Activated T-cell treated with anti-CD3 and anti-CD28 coated beads, Interleukin-2, amount 50 U/mL, for 72 hours (primary cell): Measurements from ENCODE around the gene UBIAD1. TPM values are rescaled to one million over a fixed set of nuclear protein-coding genes. Genes with fewer than 3 reads are reported as not detected.
"Not testable (repeated sequence)": the region's sequence is repeated elsewhere in the genome, so short reads cannot be mapped to it uniquely, and the experiment has no call there.

Source experiments
- ATAC-seq, 2 donors: fragments of 150-1000 bp; cut with Tn5 transposase; replicated peaks in 1 of 2; 2 replicates each; pipeline ENCODE4 v1.10.0; 2021; ENCODE audit warnings: moderate library complexity in 2 of 2, mild to moderate bottlenecking in 1 of 2
- DNase-seq, 2 donors: peaks; one replicate each; pipeline ENCODE4 v3.0.0; 2021 to 2022; ENCODE audit warnings: mixed read lengths in 1 of 2
- H3K27ac Mint-ChIP-seq: one replicate; pipeline ENCODE4 v1.8.0; 2022; ENCODE audit warnings: mild to moderate bottlenecking, moderate library complexity, mixed read lengths
- H3K27me3 Mint-ChIP-seq: one replicate; pipeline ENCODE4 v1.8.0; 2022; ENCODE audit warnings: low read depth, mixed read lengths
- H3K36me3 Mint-ChIP-seq, 2 donors: one replicate each; pipeline ENCODE4 v1.8.0; 2022; ENCODE audit warnings: mixed read lengths in 2 of 2, mild to moderate bottlenecking in 1 of 2; ENCODE audit not compliant: insufficient read depth in 2 of 2
- H3K4me1 Mint-ChIP-seq: one replicate; pipeline ENCODE4 v1.8.0; 2022; ENCODE audit warnings: low read depth, mixed read lengths
- H3K4me3 Mint-ChIP-seq, 2 donors: one replicate each; pipeline ENCODE4 v1.8.0; 2022; ENCODE audit warnings: mild to moderate bottlenecking in 2 of 2, mixed read lengths in 2 of 2, moderate library complexity in 2 of 2
- H3K9me3 Mint-ChIP-seq, 2 donors: one replicate each; pipeline ENCODE4 v1.8.0; 2022; ENCODE audit warnings: mixed read lengths in 2 of 2
- total RNA-seq, 2 donors: library from RNA; stranded (reverse); gene quantifications; one replicate each; pipeline ENCODE4 v1.2.3, GENCODE V29; 2022

The UBIAD1 gene
- total RNA-seq, 2 donors from 2014 or later = 28.5 to 32.9 TPM

DNA sequence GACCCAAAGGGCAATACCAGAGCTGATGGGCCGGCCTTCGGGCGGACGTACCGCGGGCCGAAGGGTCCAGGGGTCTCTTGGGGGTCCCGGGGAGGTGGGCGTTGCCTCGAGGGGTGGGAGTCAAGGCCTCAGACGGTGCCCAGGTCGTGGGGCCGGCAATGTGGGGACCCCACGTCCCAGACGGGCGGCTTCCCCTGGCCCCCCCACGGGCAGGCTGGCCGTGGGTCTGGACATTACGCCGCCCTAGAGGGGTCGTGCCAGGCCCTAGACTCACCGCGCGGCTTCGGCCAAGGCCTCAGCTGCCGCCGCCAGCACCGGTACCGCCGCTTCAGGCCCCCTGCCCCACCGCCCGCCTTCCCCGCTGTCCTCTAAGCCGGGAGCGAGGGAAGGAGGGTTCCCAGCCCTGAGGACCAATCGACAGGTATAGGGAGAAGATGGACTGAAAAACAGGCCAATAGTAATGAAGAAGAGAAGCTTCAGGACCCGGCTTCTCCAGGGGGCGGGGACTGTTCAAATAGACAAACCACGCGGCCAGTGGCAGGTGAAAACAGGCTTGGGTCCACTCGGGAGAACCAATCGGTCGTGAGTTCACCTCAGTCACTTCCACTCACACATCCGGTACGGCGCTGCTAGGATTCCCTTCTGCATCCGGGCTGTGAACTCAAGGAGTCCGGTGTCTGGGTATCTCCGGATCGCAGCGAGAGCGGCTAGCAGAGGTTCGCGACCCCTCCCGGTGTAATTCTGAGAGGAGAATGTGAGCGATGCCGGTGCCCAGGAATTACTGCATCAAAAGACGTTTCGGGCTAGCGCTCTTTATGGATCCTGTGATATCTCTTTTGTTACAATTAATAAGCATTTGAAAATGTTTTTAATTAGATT lies 10.6 kb upstream of the UBIAD1 start, which contains the start of gene MTOR:
Gene MTOR, minus strand, starts transcription at position 381 of the 879 bp plus-strand sequence. CDS start 3,142 bp downstream, outside the sequence.
- H3K4me1 Mint-ChIP-seq = peaks cover 16% of the 10 kb centered on the region
- H3K36me3 Mint-ChIP-seq = peaks cover 1 to 2% of the 10 kb centered on the region in 2 donors
- peak; percentile 95 to 98 for DNase-seq
- H3K27me3 Mint-ChIP-seq = no peaks in the 10 kb centered on the region
- peak; percentile 98 for ATAC-seq
- H3K9me3 Mint-ChIP-seq = no peaks in the 10 kb centered on the region
- H3K27ac Mint-ChIP-seq = peak within 1 kb of the TSS; percentile 97
- peak within 1 kb of the TSS; percentile 91 to 97 for H3K4me3 Mint-ChIP-seq

DNA sequence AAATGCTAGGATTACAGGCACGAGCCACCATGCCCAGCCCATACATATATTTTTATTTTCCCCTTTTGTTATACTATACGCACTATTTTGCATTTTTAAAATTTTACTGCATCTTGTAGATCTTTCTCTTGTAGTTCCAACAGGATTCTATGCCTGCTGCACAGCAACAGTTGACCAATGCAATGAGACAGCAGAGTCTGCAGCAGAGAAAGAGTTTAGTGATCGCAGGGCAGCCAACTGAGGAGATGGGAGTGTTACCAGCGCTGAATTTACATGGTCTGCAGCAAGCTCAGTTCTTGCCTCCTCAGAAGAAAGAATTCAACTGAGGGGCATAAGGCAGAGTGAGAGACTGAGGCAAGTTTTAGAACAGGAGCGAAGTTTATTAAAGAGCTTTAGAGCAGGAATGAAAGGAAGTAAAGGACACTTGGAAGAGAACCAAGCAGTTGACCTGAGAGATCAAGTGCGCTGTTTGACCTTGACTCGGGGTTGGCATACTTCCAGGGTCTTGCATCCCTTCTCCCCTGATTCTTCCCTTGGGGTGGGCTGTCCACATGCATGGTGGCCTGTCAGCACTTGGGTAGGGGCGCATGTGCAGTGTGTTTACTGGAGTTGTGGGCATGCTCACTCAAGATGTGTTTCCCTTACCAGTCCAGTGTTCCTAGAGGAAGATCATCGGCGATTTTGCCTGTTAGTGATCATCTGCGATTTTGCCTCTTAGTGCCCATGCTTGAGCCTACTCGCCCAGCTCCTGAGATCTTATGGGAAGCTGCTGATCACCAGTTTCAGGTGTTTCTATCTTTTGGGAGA lies 6.5 kb upstream of the UBIAD1 start:
- ATAC-seq = no peak
- DNase-seq = no peak
- H3K4me3 Mint-ChIP-seq = no peak overlapping the region
- H3K4me1 Mint-ChIP-seq = peaks cover 4% of the 10 kb centered on the region
- no peaks in the 10 kb centered on the region for H3K9me3 Mint-ChIP-seq
- H3K27ac Mint-ChIP-seq = no peak overlapping the region
- no peaks in the 10 kb centered on the region for H3K27me3 Mint-ChIP-seq
- H3K36me3 Mint-ChIP-seq = peaks cover 1 to 2% of the 10 kb centered on the region in 2 donors

DNA sequence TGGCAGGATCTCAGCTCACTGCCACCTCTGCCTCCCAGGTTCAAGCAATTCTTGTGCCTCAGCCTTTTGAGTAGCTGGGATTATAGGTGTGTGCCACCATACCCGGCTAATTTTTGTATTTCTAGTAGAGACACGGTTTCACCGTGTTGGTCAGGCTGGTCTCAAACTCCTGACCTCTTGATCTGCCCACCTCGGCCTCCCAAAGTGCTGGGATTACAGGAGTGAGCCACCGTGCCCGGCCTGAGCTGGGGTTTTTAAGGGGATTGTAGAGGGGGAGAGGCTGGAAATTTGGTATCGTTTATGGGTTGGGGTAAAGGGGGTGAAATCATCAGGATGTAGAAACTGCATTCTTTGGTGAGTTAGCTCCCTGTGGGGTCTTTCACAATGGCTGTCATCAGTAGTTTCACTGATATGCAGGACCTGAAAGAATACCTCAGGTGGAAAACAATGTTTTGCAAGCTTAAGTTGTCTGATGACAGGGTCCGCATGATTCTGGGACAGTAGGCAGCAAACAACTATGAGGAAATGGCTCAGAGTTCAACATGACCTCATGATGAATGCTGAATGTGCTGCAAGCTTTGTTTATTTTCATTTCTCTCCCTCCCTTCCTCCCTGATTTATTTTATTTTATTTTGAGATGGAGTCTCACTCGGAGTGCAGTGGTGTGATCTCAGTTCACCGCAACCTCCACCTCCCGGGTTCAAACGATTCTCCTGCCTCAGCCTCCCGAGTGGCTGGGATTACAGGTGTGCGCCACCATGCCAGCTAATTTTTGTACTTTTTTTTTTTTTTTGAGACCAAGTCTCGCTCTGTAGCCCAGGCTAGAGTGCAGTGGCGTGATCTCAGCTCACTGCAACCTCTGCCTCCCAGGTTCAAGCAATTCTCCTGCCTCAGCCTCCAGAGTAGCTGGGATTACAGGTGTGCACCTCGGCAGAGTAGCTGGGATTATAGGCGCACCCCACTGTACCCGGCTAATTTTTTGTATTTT lies 5.4 kb upstream of the UBIAD1 start:
- DNase-seq, H3K4me3 Mint-ChIP-seq, H3K4me1 Mint-ChIP-seq, H3K27ac Mint-ChIP-seq, H3K27me3 Mint-ChIP-seq, H3K36me3 Mint-ChIP-seq, ATAC-seq, H3K9me3 Mint-ChIP-seq: not testable (repeated sequence)

DNA sequence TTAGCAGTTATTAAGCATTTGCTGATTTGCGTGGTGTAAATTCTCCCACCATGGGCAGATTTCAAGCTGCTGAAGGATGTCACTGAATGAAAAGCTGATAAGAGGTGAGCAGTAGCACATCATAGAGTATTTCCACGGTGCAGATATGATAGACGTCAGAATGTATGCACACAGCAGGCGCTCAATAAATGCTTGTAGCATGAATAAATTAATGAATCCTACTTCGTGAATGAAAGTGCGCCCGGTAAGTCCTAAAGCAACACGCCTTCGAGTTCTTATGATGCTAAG lies 510 bp upstream of the UBIAD1 start:
- H3K4me1 Mint-ChIP-seq = peaks cover 36% of the 10 kb centered on the region
- ATAC-seq = no peak
- no peaks in the 10 kb centered on the region for H3K27me3 Mint-ChIP-seq
- H3K9me3 Mint-ChIP-seq = no peaks in the 10 kb centered on the region
- peak overlapping the region; percentile 63 to 69 for H3K4me3 Mint-ChIP-seq
- DNase-seq = no peak
- H3K36me3 Mint-ChIP-seq = peaks cover 4 to 5% of the 10 kb centered on the region in 2 donors
- no peak overlapping the region for H3K27ac Mint-ChIP-seq

DNA sequence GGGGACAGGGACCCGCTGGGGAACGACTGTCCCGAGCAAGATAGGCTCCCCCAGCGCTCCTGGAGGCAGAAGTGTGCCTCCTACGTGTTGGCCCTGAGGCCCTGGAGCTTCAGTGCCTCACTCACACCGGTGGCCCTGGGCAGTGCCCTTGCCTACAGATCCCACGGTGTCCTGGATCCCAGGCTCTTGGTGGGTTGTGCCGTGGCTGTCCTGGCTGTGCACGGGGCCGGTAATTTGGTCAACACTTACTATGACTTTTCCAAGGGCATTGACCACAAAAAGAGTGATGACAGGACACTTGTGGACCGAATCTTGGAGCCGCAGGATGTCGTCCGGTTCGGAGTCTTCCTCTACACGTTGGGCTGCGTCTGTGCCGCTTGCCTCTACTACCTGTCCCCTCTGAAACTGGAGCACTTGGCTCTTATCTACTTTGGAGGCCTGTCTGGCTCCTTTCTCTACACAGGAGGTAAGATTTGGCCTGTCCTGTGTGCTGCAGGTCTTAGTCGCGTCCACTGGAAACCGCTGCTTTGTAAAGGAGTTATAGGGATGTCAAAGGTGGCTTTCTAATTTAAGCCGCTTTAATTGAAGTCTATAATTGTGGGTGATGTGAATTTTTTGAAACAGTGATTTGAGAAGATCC lies 717 bp downstream of the UBIAD1 start:
- ATAC-seq (peak; percentile 51 to 57), DNase-seq (peak in 1 of 2 donors; percentile 5)
- Mint-ChIP-seq H3K9me3 (no peaks in the 10 kb centered on the region), H3K27ac (peak overlapping the region; percentile 86), H3K4me1 (peaks cover 49% of the 10 kb centered on the region), H3K4me3 (peak overlapping the region; percentile 93 to 96), H3K27me3 (no peaks in the 10 kb centered on the region), H3K36me3 (peaks cover 5 to 11% of the 10 kb centered on the region in 2 donors)

DNA sequence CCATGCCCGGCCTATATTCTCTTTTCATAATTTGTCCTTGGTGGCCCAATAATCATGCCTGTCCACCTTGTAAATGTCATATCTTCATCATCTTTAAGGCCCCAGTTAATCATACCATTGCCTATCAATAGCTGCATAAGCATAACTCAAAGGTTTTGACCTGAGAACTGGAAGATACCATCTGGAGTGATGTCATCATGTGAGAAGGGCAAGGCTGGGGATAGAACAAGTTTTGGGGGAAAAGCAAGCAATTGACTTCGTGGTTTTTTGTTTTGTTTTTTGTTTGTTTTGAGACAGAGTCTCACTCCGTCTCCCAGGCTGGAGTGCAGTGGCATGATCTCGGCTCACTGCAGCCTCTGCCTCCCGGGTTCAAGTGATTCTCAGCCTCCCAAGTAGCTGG lies 6.2 kb downstream of the UBIAD1 start:
- ATAC-seq (no peak), DNase-seq (no peak)
- H3K4me3 Mint-ChIP-seq = no peak overlapping the region
- H3K36me3 Mint-ChIP-seq = peaks cover 7 to 28% of the 10 kb centered on the region in 2 donors
- no peaks in the 10 kb centered on the region for H3K27me3 Mint-ChIP-seq
- H3K9me3 Mint-ChIP-seq = peaks cover 2 to 3% of the 10 kb centered on the region in 2 donors
- H3K4me1 Mint-ChIP-seq = peaks cover 95% of the 10 kb centered on the region
- H3K27ac Mint-ChIP-seq = peak overlapping the region; percentile 5

DNA sequence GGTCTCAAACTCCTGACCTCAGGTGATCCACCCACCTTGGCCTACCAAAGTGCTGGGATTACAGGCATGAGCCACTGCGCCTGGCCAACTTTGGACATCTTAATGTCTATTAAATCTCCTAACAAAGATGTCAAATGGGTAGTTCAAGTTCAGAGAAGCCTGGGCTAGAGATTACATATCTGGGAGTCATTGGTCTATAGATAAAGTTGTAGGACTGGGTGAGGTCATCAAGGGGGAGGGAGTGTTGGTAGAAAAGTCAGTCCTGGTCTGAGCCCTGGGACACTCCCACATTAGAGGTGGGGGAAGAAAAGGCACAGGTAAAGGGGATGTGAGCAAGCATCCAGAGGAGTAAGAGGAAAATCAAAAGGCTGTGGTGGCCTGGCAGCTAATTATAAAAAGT lies 6.6 kb downstream of the UBIAD1 start:
- ATAC-seq = peak in 1 of 2 donors; percentile 29
- Mint-ChIP-seq H3K36me3 (peaks cover 7 to 28% of the 10 kb centered on the region in 2 donors), H3K27ac (peak overlapping the region; percentile 86)

DNA sequence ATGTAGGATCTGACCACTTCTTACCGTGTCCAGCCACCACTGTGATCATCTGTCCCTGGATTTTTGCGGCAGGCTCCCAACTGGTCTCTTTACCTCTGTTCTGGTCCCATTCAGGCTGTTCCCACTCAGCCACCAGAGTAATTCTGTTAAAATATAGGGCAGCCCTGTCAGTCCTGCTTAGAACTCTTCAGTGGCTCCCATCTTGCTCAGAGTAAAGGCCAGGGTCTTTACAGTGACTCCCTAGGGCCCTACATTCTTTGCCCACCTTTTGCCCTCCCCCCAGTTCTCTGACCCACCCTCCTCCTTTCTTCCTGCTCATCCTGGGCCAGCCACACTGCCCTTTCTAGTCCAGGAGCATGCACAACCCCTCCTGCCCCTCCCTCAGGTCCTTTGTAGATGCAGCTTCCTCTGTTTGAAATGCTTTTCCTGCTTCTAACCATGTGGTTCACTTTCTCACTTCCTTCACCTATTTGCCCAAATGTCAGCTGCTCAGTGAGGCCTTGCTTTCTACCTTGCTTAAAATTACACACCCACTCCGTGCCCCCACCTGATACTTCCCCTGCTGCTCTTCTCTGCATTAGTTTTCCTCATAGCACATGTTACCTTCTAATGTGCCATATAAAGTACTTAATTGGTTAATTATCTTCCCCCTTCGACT lies 7.8 kb downstream of the UBIAD1 start:
- peaks cover 94% of the 10 kb centered on the region for H3K4me1 Mint-ChIP-seq
- H3K9me3 Mint-ChIP-seq = peaks cover 2 to 3% of the 10 kb centered on the region in 2 donors
- no peaks in the 10 kb centered on the region for H3K27me3 Mint-ChIP-seq
- ATAC-seq (peak; percentile 39 to 59), DNase-seq (no peak)
- peak overlapping the region; percentile 44 to 64 for H3K4me3 Mint-ChIP-seq
- peak overlapping the region; percentile 86 for H3K27ac Mint-ChIP-seq
- H3K36me3 Mint-ChIP-seq = peaks cover 6 to 29% of the 10 kb centered on the region in 2 donors

More for the DNA sequence above, 6.6 kb downstream of the UBIAD1 start:
- DNase-seq = no peak
- H3K9me3 Mint-ChIP-seq = peaks cover 2 to 3% of the 10 kb centered on the region in 2 donors
- H3K27me3 Mint-ChIP-seq = no peaks in the 10 kb centered on the region
- H3K4me3 Mint-ChIP-seq = peak overlapping the region; percentile 3 to 12
- H3K4me1 Mint-ChIP-seq = peaks cover 95% of the 10 kb centered on the region

DNA sequence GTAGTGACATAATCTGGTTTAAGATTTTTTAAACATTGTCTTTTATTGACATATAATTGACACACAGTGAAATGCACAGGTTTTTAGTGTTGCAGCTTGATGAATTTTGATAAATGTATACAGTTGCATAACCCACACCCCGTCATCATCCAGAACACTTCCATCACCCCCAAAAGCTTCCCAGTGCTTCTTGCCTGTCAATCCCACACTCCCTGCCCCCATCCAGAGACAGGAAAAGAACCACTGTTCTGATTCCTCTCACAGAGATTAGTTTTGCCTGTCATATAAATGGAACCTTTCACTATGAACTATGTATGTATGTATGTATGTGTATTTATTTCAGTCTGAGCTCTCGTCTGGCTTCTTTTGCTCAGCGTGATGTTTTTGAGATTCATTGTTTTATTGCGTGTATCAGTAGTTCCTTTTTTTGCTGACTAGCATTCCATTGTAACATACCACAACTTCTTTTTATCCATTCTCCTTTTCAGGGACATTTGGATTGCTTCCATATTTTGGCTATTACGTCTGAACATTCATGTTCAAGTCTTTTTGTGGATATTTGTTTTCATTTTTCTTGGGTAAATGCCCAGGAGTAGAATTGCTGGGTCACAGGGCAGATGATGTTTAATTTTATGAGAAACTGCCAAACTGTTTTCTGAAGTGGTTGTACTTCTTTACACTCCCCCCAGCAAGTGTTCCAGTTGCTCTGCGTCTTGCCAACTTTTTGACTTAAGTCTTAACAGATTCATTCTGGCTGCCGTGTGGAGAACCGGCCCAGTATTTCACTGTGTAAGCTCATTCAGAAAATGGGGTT lies 8.7 kb downstream of the UBIAD1 start:
- H3K27me3 Mint-ChIP-seq = no peaks in the 10 kb centered on the region
- peak overlapping the region; percentile 86 for H3K27ac Mint-ChIP-seq
- H3K4me1 Mint-ChIP-seq = peaks cover 93% of the 10 kb centered on the region
- no peak for ATAC-seq
- H3K9me3 Mint-ChIP-seq = peaks cover 2 to 3% of the 10 kb centered on the region in 2 donors
- peaks cover 5 to 32% of the 10 kb centered on the region in 2 donors for H3K36me3 Mint-ChIP-seq
- H3K4me3 Mint-ChIP-seq = peak overlapping the region; percentile 44 to 64
- DNase-seq = no peak

DNA sequence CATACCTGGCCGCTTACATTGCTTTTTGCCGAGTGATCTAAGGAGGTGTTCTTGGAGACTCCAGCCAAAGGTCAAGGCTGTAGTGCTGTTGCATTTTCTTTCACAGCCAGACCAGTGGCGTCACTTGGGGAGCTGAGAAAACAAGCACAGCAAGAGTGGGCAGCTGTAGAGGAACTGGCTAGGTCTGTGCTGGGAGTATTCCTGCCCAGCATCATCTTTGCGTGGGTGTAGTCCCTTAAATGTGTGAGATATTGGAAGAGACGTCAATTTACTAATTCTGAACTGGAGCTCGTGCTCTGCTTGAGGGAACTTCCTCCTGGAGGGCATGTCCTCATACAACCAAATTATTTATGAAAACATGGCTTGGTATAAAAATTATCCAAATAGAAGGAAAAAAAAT lies 10.2 kb downstream of the UBIAD1 start:
- Mint-ChIP-seq H3K4me3 (no peak overlapping the region), H3K27ac (peak overlapping the region; percentile 30), H3K36me3 (peaks cover 5 to 34% of the 10 kb centered on the region in 2 donors), H3K9me3 (peaks cover 2 to 3% of the 10 kb centered on the region in 2 donors), H3K27me3 (no peaks in the 10 kb centered on the region), H3K4me1 (peaks cover 81% of the 10 kb centered on the region)
- ATAC-seq (no peak), DNase-seq (no peak)

DNA sequence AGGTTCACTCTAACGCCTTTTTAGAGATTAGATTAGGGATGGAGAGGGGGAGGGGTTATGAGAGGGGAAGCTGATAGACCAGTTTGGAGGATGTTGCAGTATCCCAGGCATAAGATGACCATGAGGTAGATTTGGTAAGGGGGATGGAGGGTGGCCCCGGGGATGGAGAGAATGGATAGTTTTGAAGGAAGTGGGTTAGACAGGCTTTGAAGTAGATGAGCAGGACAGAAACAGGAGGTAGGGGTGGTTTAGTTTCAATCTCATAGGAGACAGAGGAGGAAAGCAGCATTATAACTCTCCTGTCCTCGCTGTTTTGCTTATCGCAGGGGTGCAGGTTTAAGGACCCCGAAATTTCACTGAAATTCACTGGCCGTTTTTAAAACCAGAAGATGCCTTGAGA lies 11.8 kb downstream of the UBIAD1 start:
- no peak for ATAC-seq
- H3K27me3 Mint-ChIP-seq = no peaks in the 10 kb centered on the region
- H3K36me3 Mint-ChIP-seq = peaks cover 5 to 31% of the 10 kb centered on the region in 2 donors
- DNase-seq = no peak
- peak overlapping the region; percentile 68 for H3K27ac Mint-ChIP-seq
- H3K4me3 Mint-ChIP-seq = peak overlapping the region; percentile 10 to 38
- peaks cover 64% of the 10 kb centered on the region for H3K4me1 Mint-ChIP-seq
- H3K9me3 Mint-ChIP-seq = peaks cover 2 to 3% of the 10 kb centered on the region in 2 donors
